GM03348 (cell line): ENCODE measurements around the gene KDM4C.
A peak's percentile ranks its signal among the peaks of the same experiment; 100 is the strongest.

Experiments
- DNase-seq: peaks from one replicate; pipeline ENCODE4 v3.0.0; 2012; ENCODE audit warnings: low spot score

The KDM4C gene

DNA sequence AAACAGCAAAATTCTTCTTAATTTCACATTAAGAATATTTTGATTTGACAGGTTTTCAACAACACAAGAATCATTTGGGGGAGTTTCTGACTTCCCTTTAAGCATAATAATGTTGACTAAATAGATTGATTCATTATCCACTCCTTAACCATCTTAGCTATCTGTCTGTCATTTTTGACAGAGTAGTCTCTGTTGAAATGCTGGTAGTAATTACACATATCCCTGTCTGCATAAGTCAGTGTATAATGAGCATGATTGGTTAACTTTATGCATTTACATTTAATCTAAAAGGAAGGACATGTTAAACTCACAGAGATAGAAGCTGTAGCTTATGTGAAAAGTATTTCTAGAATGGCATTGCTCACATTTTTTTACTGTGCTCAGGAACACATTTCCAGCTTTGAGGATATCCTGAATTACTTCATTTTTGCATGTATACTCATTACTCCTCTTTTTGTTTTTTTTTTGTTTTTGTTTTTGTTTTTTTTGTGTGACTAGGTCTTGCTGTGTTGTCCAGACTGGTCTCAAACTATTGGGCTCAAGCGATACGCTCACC is 385.9 kb downstream of the KDM4C start:
- no peak for DNase-seq

GRCh38 chr9:7144265-7145046 is 386.7 kb downstream of the KDM4C start:
- DNase-seq, result no peak

- DNase-seq, result no peak
Observed at GRCh38 chr9:7145361-7146069, 387.7 kb downstream of the KDM4C start.

DNA sequence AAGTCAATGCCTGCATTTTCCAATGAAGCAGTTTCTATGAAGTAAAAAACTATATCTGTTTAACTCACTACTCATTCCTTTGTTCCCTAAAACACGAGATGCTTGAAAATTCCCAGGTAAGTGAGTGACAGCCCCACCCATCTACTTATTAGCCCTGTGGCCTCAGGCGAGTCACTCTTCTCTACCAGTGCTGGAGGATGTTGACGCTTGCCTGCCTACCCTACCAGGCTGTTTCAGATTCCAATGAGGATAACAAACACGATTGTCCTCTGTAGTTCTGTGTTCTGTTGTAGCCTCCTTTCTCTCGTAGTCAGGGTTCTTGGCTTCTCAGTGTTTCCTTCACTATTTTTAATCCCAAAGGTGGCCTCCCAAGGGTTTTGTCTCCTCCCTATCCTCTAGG is 388.8 kb downstream of the KDM4C start:
- DNase-seq, result no peak

DNA sequence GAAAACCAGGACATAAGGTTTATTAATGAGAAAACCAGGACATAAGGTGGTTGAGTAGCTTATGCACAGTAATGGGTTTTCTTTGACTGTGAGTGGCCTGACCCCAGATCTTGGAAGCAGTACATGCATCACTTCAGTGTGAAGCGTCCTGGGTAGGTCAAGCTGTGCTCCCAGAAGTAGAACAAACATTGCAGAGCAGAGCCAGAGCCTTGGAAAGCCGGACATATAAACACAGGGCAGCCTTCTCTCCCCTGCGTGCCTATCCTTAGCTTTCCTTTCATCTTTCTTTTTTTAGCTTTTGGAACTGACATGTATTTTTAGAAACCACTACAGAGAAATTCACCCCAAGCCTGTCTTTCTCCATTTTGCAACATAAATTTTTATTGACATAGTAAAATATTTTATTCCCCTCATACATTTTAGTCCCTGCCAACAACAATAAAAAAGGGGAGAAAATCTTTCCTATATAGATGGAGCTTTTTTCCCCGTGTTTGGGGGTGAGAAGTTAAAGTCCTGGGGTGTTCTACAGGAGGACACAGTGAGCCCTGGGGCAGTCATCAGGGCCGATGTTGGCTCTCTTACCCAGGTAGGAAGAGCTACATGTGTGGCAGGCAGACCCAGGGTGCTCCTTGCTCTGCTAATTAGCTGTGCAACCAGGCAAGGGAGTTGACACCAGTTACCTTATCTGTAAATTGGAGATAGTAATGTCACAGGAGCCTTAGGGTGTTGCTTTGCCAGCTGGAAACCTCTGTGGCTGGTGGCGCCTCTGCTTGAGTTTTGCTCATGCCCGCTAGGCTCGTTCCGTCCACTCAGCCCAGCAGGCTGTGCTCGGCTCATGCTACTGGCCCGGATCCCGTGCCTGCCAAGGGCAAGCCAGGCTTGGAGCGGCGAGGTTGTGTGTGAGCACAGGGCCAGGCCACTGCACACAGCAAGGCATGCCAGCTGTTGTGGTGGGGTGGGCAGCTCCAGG is 389.6 kb downstream of the KDM4C start:
- no peak for DNase-seq

GRCh38 chr9:7148243-7148765 is 390.5 kb downstream of the KDM4C start:
- DNase-seq, result no peak

DNA sequence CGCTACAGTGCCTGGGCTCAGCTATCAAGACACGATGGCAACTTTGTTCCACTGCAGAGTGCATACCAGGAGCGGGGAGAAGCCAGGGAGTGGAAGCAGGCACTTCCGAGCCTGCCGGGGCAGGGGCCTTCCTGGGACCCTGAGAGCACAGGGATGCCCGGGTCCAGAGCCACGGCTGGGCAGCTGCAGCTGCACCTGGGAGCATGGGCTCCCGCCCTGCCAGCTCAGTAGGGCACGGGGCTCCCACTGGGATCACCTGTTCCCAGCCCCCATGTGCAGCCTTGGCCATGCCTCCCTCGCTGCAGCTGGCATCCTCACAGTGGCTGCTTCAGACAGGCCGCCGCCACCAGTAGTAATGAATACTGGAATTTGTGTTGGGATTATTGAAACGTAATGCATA is 391.5 kb downstream of the KDM4C start:
- no peak for DNase-seq

DNA sequence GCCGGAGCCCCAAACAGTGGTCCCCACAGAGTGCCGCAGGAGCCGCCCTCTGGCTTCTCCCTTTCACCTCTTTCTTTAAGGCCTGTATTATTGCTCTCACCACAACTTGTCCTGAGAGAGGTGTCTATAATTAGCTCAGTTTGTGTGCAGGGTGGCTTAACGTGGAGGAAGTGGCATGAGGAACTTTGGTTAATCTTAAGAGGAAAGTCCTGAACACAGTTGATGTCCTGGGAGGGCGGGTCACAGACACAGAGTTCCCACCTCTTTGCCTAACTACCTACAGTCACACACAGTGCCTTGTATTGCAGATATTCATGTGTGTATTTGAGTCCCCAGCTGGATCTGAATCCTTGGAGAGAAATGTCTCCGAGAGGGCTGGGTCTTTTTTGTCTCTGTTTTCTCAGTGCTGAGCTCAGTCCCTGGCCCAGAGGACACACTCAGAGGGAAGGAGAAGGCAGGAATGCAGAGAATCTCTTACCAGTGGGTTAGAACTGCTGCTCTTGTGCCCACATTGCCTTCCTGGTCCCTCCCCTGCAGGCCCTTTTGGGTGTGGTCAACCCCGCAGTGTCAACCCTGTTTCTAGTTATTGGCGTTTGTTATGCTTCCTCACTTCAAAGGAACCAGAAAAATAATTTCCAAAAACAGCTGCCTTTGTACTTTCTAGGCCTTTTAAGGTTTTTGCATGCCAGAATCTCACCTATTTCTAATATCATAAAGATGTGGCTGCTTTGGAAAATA is 392.5 kb downstream of the KDM4C start:
- peak; percentile 11 for DNase-seq

DNA sequence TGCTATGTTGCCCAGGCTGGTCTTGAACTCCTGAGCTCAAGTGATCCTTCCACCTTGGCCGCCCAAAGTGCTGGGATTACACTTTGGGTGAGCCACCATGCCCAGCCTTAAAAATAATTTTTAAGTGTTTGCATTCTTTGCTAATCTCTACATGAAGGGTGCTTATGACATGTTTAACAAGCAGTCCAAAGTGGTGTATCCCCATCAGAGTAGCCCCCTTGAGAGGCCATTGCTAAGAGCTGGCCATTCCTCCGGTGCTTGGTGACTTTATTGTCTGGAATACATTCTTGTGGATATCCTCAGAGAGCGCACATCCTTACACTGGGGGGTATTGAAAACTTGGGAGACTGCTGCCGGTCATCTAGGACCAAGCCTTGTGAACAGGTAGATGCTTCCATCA is 395.4 kb downstream of the KDM4C start:
- no peak for DNase-seq

- DNase-seq, result no peak
Observed at GRCh38 chr9:7153566-7153965, 395.8 kb downstream of the KDM4C start.

- DNase-seq, result no peak
Observed at GRCh38 chr9:7154003-7154619, 396.3 kb downstream of the KDM4C start.

DNA sequence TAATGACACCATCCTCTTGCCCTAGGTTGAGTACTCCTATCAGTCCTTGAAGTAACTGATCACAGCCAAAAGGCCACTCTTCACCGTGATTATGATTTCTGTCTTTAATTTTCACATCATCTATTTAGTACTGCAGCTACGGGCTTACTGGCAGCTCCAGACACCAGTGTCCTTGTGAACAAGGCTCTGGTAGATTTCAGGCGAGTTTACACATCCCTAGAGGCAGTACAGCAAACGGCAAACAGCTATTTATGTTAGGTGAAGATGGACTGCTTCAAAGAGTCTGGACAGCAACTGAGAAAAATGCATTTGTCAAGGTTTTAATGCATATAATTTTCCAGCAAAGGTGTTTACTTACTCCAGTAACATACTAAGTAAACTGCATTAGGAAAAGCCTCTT is 396.9 kb downstream of the KDM4C start:
- no peak for DNase-seq

DNA sequence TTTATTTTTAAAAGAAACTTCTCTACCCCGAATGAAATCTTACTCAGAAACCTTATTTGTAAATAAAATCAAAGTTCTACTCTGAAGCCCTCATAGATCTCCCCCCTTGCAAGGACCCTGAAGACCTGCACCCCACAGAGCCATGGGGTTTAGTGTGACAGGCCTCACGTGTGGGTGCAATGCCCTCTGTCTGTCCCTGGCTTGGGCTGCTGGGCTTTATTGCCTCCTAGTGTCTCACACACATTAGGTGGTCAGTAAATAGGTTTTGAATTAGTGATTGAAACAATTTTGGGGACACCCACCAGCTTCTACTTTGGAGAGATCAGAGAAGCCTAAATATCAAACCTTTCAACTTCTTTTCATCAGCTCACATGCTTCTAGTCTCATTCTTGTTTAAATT is 403.7 kb downstream of the KDM4C start:
- no peak for DNase-seq

DNA sequence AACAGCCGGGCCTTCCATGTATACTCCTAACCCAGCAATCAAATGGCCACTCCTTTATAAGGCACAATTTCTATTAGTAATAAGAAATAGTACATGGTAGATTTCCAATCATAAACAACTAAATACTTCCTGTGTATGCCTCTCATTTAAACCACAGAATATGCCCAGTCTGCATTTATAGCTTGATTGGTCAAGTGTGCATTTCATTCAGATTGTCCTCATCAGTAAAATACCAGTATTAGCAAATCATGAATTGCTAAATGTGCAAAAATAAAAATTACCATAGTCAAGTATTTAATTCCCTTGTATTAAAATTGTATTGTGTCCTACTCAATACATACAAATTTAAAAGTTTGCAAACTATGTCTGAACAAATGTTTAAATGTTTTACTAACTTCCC is 406.2 kb downstream of the KDM4C start:
- DNase-seq, result no peak

GRCh38 chr9:7164440-7165330 is 406.9 kb downstream of the KDM4C start:
- no peak for DNase-seq

- DNase-seq, result no peak
Observed at GRCh38 chr9:7165331-7165975, 407.7 kb downstream of the KDM4C start.

- DNase-seq, result no peak
Observed at GRCh38 chr9:7166074-7166473, 408.3 kb downstream of the KDM4C start.

GRCh38 chr9:7169717-7170389 is 412.1 kb downstream of the KDM4C start:
- DNase-seq, result peak; percentile 34
